ENCODE results near the gene SMG5. TPM values are rescaled to one million over a fixed set of nuclear protein-coding genes. Genes with fewer than 3 reads are reported as not detected.

Gene SMG5
- total RNA-seq, 1 experiment from 2014 or later = 117 TPM

- Histone ChIP-seq H3K27ac (ENCODE audit: low read length) (no peak overlapping the region), H3K4me1 (ENCODE audit: control insufficient read depth, insufficient read depth, low read length) (no peaks in the 10 kb centered on the region), H3K27me3 (ENCODE audit: control insufficient read depth, insufficient read depth, low read length) (no peaks in the 10 kb centered on the region), H3K9me3 (ENCODE audit: control insufficient read depth, insufficient read depth, low read depth, low read length) (no peaks in the 10 kb centered on the region), H3K4me3 (ENCODE audit: low read depth in 2 of 2, low read length in 2 of 2) (no peak overlapping the region), H3K36me3 (ENCODE audit: control insufficient read depth, insufficient read depth, low read length) (peaks cover 11% of the 10 kb centered on the region)
- CTCF ChIA-PET = interaction anchor here (0.6 kb wide), 1 partner anchor 17 kb away, joined by 4 read pairs; no protein-coding TSS in a partner anchor
- POLR2A ChIA-PET = no interaction called here
- intact Hi-C loops (cut with micrococcal nuclease; ENCODE audit: unreplicated experiment) (no loop called here), in situ Hi-C loops (cut with HindIII; ENCODE audit: low pct_unique_long_range_greater_than_20kb, low sequenced_read_pairs) (no loop called here)
- TF ChIP-seq POLR2AphosphoS5 (IDR thresholded peaks at IDR 0.05; ENCODE audit: low read depth, low read length) (0 out of 2 replicates have a peak, but pooled peaks have one; percentile 19), SIN3A (IDR thresholded peaks at IDR 0.05; ENCODE audit: borderline replicate concordance, insufficient read depth, low read depth, low read length) (no peak)
- DNase-seq (ENCODE audit: low read depth, low spot score) (no peak), ATAC-seq (no peak)
- BruUV-seq (replicated peaks) = no TSS peak
These were observed 22.6 kb upstream of the SMG5 start for GRCh38 chr1:156305215-156305614.

- BruUV-seq (replicated peaks) = no TSS peak
- CTCF ChIA-PET = no interaction called here
- DNase-seq (ENCODE audit: low read depth, low spot score) (no peak), ATAC-seq (no peak)
- in situ Hi-C loops (cut with HindIII; ENCODE audit: low pct_unique_long_range_greater_than_20kb, low sequenced_read_pairs) = no loop called here
- Histone ChIP-seq H3K9me3 (ENCODE audit: control insufficient read depth, insufficient read depth, low read depth, low read length) (no peaks in the 10 kb centered on the region), H3K4me3 (ENCODE audit: low read depth in 2 of 2, low read length in 2 of 2) (no peak overlapping the region), H3K4me1 (ENCODE audit: control insufficient read depth, insufficient read depth, low read length) (no peaks in the 10 kb centered on the region), H3K27ac (ENCODE audit: low read length) (no peak overlapping the region), H3K27me3 (ENCODE audit: control insufficient read depth, insufficient read depth, low read length) (no peaks in the 10 kb centered on the region), H3K36me3 (ENCODE audit: control insufficient read depth, insufficient read depth, low read length) (peaks cover 3% of the 10 kb centered on the region; the same call in 1 of the 2 replicates)
- intact Hi-C loops (cut with micrococcal nuclease; ENCODE audit: unreplicated experiment) = no loop called here
- POLR2A ChIA-PET = interaction anchor here (0.6 kb wide), 1 partner anchor 368 kb away, joined by 8 read pairs; no protein-coding TSS in a partner anchor
- TF ChIP-seq POLR2AphosphoS5 (IDR thresholded peaks at IDR 0.05; ENCODE audit: low read depth, low read length) (no peak), TCF7L2 (IDR thresholded peaks at IDR 0.05; ENCODE audit: low read depth, low read length) (no peak), SIN3A (IDR thresholded peaks at IDR 0.05; ENCODE audit: borderline replicate concordance, insufficient read depth, low read depth, low read length) (no peak), REST (IDR thresholded peaks at IDR 0.05; ENCODE audit: insufficient read depth in 1 of 2, low read depth in 2 of 2, low read length in 1 of 2) (no peak), CTCF (IDR thresholded peaks at IDR 0.05) (no peak)
These were observed 20.6 kb upstream of the SMG5 start for GRCh38 chr1:156303241-156303640.

GRCh38 chr1:156298852-156299357, 16.3 kb upstream of the SMG5 start, which contains the start of gene VHLL:
TSS of gene VHLL (minus strand) at chr1:156299307. CDS start at chr1:156299189, 118 bp downstream.
- no TSS peak for BruUV-seq (replicated peaks)
- ATAC-seq (no peak), DNase-seq (ENCODE audit: low read depth, low spot score) (no peak)
- CTCF ChIA-PET = no interaction called here
- intact Hi-C loops (cut with micrococcal nuclease; ENCODE audit: unreplicated experiment) = no loop called here
- Histone ChIP-seq H3K4me1 (ENCODE audit: control insufficient read depth, insufficient read depth, low read length) (peaks cover 7% of the 10 kb centered on the region; the same call in 1 of the 2 replicates), H3K27me3 (ENCODE audit: control insufficient read depth, insufficient read depth, low read length) (no peaks in the 10 kb centered on the region), H3K36me3 (ENCODE audit: control insufficient read depth, insufficient read depth, low read length) (no peaks in the 10 kb centered on the region), H3K27ac (ENCODE audit: low read length) (no peak within 1 kb of the TSS), H3K4me3 (ENCODE audit: low read depth in 2 of 2, low read length in 2 of 2) (no peak within 1 kb of the TSS), H3K9me3 (ENCODE audit: control insufficient read depth, insufficient read depth, low read depth, low read length) (no peaks in the 10 kb centered on the region)
- in situ Hi-C loops (cut with HindIII; ENCODE audit: low pct_unique_long_range_greater_than_20kb, low sequenced_read_pairs) = no loop called here
- POLR2A ChIA-PET = no interaction called here
- no peak for TF ChIP-seq POLR2AphosphoS5 (IDR thresholded peaks at IDR 0.05; ENCODE audit: low read depth, low read length)
- no peak for TF ChIP-seq TCF7L2 (IDR thresholded peaks at IDR 0.05; ENCODE audit: low read depth, low read length)
- no peak for TF ChIP-seq SIN3A (IDR thresholded peaks at IDR 0.05; ENCODE audit: borderline replicate concordance, insufficient read depth, low read depth, low read length)
- TF ChIP-seq REST (IDR thresholded peaks at IDR 0.05; ENCODE audit: insufficient read depth in 1 of 2, low read depth in 2 of 2, low read length in 1 of 2) = no peak
- TF ChIP-seq CTCF (IDR thresholded peaks at IDR 0.05) = no peak
